Kidney epithelial cell (primary cell): ENCODE results near the gene PROCA1. TPM values are rescaled to one million over a fixed set of nuclear protein-coding genes. Genes with fewer than 3 reads are reported as not detected.
"Not testable (repeated sequence)": the region's sequence is repeated elsewhere in the genome, so short reads cannot be mapped to it uniquely, and the experiment has no call there.

Experiments
- DNase-seq: peaks from one replicate; pipeline ENCODE4 v3.0.0-alpha.2; 2010; ENCODE audit warnings: low read depth
- H3K27me3 ChIP-seq: 2 replicates; pipeline ENCODE4 v1.6.0; 2011; ENCODE audit warnings: low read length; ENCODE audit not compliant: control insufficient read depth, insufficient read depth
- H3K36me3 ChIP-seq: 2 replicates; pipeline ENCODE4 v1.5.1; 2011; ENCODE audit warnings: low read length; ENCODE audit not compliant: control insufficient read depth, insufficient read depth
- H3K4me3 ChIP-seq: 2 replicates; pipeline ENCODE4 v1.5.1; 2011; ENCODE audit warnings: low read depth, mild to moderate bottlenecking, control low read depth, low read length
- total RNA-seq: library from RNA; depleted of rRNA; stranded (reverse); fragments of >200 nt; gene quantifications from 2 replicates; pipeline ENCODE4 v1.2.3, GENCODE V29; 2015
- TF ChIP-seq, protein P1 (sequence below): IDR thresholded peaks from 2 replicates; pipeline ENCODE4 v1.5.1; 2011; ENCODE audit warnings: mild to moderate bottlenecking, moderate library complexity, low read length, control low read depth, inconsistent platforms; ENCODE audit not compliant: insufficient read depth, poor library complexity, severe bottlenecking

Gene PROCA1
- total RNA-seq, 1 donor from 2014 or later = 0.58 TPM

DNA sequence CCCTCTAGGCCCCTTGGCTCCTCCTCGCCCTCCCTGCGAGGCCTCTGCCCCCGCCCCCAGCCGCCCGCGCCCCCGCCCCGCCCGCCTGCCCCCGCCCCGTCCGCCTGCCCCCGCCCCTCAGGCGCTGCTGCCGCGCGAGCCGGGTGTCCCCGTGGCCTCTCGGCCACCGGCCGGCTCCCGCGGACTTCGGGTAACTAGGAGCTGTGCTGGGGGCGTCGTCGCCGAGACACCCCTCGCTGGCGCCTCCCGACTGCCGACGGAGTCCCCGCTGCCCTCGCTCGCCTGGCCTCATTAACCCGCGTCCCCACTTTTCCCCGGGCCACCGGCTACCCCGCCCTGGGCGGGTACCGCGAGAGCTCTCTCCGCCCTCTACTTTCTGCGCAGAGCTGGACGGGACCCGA is 14.5 kb upstream of the PROCA1 start, which contains the start of gene TLCD1:
TSS of gene TLCD1 (minus strand) at position 8 of the 401 bp plus-strand sequence. CDS start 136 bp downstream, outside the sequence.
- Histone ChIP-seq H3K36me3 (peaks cover 4% of the 10 kb centered on the region), H3K27me3 (no peaks in the 10 kb centered on the region)
- DNase-seq = no peak

DNA sequence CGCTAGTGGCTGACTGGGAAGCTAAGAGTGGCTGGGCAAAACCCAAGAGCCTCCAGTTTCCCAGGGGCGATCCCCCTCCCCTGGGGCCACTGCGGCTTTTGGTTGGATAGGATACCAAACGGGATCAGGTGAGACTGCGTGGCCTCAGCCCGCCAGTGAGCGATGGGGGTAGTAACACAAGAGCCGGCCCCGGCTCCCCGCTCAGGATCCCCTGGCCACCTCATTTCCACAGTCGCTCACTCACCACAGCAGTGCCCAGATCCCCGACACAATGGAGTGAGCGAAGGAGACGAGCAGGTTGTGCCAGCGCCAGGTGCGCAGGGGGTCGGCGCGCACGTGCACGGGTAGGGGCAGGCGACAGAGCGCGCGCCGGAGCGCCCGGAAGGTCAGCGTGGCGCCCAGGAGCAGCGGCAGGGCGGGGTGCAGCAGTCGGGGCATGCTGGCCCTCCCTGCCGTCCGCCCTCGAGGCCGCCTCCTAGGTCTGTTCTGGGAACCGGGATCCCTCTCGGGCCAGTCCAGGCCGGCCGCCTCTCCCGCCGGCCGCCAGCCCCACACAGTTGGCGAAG is 14.1 kb upstream of the PROCA1 start:
- TF ChIP-seq, protein P1, sequence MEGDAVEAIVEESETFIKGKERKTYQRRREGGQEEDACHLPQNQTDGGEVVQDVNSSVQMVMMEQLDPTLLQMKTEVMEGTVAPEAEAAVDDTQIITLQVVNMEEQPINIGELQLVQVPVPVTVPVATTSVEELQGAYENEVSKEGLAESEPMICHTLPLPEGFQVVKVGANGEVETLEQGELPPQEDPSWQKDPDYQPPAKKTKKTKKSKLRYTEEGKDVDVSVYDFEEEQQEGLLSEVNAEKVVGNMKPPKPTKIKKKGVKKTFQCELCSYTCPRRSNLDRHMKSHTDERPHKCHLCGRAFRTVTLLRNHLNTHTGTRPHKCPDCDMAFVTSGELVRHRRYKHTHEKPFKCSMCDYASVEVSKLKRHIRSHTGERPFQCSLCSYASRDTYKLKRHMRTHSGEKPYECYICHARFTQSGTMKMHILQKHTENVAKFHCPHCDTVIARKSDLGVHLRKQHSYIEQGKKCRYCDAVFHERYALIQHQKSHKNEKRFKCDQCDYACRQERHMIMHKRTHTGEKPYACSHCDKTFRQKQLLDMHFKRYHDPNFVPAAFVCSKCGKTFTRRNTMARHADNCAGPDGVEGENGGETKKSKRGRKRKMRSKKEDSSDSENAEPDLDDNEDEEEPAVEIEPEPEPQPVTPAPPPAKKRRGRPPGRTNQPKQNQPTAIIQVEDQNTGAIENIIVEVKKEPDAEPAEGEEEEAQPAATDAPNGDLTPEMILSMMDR = no peak
- H3K27me3 ChIP-seq = no peaks in the 10 kb centered on the region
- peaks cover 4% of the 10 kb centered on the region for H3K36me3 ChIP-seq
- H3K4me3 ChIP-seq = peak overlapping the region; percentile 65
- DNase-seq = no peak

More for the DNA sequence above, 14.5 kb upstream of the PROCA1 start, which contains the start of gene TLCD1:
- H3K4me3 ChIP-seq = peak within 1 kb of the TSS; percentile 65
- TF ChIP-seq, protein P1 = no peak

DNA sequence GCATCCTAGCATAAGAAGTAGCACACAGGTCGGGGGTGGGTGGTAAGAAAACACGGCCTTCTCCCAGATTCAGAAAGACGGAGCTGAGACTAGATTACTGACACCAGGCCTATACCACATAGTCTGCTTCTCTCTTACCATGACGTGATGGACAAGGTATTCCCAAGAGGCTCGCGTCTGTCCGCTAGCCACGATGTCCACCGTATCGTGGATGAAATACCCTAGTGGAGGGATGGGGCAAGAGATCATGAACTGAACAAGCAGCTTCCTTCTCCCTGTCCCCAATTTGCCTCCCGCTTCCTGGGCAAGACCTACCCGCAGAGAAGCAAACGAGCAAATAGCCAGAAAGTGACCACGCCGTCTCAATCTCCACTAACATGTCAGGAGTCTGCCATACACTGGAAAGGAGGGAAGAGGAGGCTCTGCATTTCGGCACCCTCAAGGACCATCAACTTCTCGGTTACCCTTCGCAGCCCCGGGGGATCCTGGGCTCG is 13.5 kb upstream of the PROCA1 start:
- DNase-seq = no peak

DNA sequence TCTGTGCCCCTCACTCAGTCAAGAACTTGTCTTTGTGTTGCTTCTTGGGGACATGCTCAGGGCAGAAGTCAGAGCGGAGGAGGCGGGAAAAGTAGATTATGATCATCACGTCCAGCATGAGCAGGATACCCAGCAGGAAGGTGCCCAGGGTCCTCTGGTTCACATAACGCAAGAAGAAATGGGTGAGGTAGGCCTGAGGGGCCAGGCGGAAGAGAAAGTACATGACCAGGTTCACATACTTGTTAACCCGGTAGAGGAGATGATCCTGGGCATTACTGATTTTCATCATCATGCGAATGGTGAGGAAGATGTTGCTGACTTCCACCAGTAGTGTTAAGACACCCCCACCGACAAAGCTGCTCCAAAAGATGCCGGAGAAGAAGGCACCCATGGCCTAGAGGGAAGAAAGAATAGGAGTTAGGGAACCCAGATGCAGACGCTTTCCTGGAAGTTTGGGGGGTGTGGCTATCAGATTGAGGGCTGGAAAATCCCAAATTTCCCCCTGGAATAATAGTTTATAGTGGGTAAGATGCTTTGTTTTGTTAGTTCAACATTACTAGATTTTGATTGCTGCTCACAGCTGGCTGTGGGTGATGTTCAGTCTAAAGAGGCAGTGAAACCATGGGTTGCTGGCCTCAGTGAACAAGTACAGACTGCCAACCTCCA is 12.9 kb upstream of the PROCA1 start:
- TF ChIP-seq, protein P1 = no peak
- H3K4me3 ChIP-seq = no peak overlapping the region
- no peaks in the 10 kb centered on the region for H3K27me3 ChIP-seq
- peaks cover 4% of the 10 kb centered on the region for H3K36me3 ChIP-seq
- DNase-seq = no peak

More for the DNA sequence above, 13.5 kb upstream of the PROCA1 start:
- Histone ChIP-seq H3K4me3 (peak overlapping the region; percentile 65), H3K27me3 (no peaks in the 10 kb centered on the region), H3K36me3 (peaks cover 4% of the 10 kb centered on the region)
- TF ChIP-seq, protein P1 = no peak

DNA sequence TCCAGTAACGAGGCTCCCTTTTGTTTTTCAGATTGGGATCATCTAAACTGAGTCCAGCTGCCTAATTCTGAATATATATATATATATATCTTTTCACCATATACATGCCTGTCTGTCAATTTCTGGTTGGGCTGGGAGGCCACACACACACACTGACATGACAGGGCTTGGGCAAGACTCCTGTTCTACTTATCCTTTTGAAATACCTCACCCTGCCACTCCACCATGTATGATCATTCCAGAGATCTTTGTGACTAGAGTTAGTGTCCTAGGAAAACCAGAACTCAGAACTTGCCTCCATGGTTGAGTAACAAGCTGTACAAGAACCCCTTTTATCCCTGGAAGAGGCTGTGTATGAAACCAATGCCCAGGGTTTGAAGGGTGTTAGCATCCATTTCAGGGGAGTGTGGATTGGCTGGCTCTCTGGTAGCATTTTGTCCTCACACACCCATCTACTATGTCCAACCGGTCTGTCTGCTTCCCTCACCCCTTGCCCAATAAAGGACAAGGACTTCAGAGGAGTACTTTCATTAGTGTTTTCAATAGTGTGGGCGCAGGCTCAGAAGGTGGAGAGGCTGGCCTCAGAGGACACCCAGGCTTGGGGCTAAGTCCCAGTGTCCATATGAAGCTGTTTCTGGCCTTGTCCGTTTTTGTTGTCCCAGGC is 12.3 kb upstream of the PROCA1 start:
- not testable (repeated sequence) for H3K4me3 ChIP-seq, H3K36me3 ChIP-seq, H3K27me3 ChIP-seq, DNase-seq

DNA sequence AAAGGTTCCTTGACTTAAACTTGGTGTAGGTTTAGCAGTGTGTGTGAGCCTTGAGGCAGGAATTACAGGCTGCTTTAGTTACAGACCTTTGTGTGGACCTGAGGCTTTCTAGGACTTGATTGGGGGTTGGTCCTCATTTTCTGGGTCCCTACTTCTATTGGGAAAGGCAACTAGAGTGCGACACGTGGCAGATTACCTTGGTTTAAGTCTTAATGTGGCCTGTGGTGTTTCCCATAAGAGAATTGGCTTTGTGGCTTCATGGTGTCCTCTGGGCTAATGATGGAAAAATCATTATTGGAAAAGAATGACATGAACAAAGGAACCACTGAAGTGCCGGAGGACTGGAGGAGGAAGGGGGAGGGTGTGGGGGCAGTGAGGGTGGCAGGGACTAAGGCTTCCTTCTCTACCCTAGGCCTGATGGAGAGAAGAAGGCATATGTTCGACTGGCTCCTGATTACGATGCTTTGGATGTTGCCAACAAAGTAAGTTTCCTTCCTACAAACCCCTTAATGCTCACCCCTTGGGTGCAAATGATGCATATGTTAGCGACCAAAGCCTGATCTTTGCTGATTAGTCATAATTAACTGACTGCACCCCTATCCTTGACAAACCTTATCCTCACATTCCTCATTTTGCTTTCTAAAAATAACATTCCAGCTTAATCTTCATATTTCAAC is 11.6 kb upstream of the PROCA1 start:
- DNase-seq = no peak

More for the DNA sequence above, 11.6 kb upstream of the PROCA1 start:
- Histone ChIP-seq H3K4me3 (no peak overlapping the region), H3K27me3 (no peaks in the 10 kb centered on the region), H3K36me3 (peaks cover 4% of the 10 kb centered on the region)
- TF ChIP-seq, protein P1 = no peak
